IMR-90 (cell line): ENCODE data around the gene TINAGL1. TPM values are rescaled to one million over a fixed set of nuclear protein-coding genes. Genes with fewer than 3 reads are reported as not detected.

Experiments
- ATAC-seq: fragments of 200-7000 bp; cut with Tn5 transposase; 2 replicates; pipeline ENCODE4 v1.9.1; 2020; ENCODE audit warnings: low read depth, mild to moderate bottlenecking, moderate library complexity
- BruUV-seq: library from RNA; stranded (reverse); fragments of 400-500 nt; replicated peaks from 2 replicates; lab custom pipeline; 2021; lab: Mats Ljungman, UMichigan
- CTCF ChIA-PET: fragments of 300-600 bp; formaldehyde crosslinking; extraction: SDS; loops from one replicate; lab custom pipeline; 2021; ENCODE audit warnings: antibody characterized with exemption; lab: Yijun Ruan, JAX
- POLR2A ChIA-PET: fragments of 300-600 bp; sonication (Branson Sonifier 250); formaldehyde crosslinking; loops from one replicate; lab custom pipeline; 2022; ENCODE audit warnings: antibody characterized with exemption; ENCODE audit not compliant: unreplicated experiment; lab: Charles Lee
- DNase-seq: peaks from one replicate; pipeline ENCODE4 v3.0.0; 2013
- H2AFZ ChIP-seq: replicated peaks from 2 replicates; pipeline ENCODE3; 2013; ENCODE audit warnings: low read length, mild to moderate bottlenecking; ENCODE audit not compliant: poor library complexity
- H2AK5ac ChIP-seq: 2 replicates; pipeline ENCODE4 v1.6.1; 2013; ENCODE audit warnings: low read depth, low read length, inconsistent platforms
- H2AK9ac ChIP-seq: replicated peaks from 2 replicates; pipeline ENCODE3; 2013; ENCODE audit warnings: mild to moderate bottlenecking, low read depth, low read length, moderate library complexity; ENCODE audit not compliant: poor library complexity
- H2BK120ac ChIP-seq: 2 replicates; pipeline ENCODE4 v1.6.1; 2013; ENCODE audit warnings: low read depth, low read length, inconsistent platforms
- H2BK15ac ChIP-seq: 3 replicates; pipeline ENCODE4 v1.6.1; 2013; ENCODE audit warnings: low read depth, low read length, inconsistent platforms
- H2BK20ac ChIP-seq: 2 replicates; pipeline ENCODE4 v1.6.1; 2013; ENCODE audit warnings: low read depth, mild to moderate bottlenecking, inconsistent platforms, low read length, moderate library complexity
- H2BK5ac ChIP-seq: 2 replicates; pipeline ENCODE4 v1.6.1; 2013; ENCODE audit warnings: mild to moderate bottlenecking, low read depth, low read length, inconsistent platforms; ENCODE audit not compliant: poor library complexity, severe bottlenecking
- H3K14ac ChIP-seq: replicated peaks from 2 replicates; pipeline ENCODE4 v1.6.1; 2013; ENCODE audit warnings: low read depth, low read length, inconsistent platforms
- H3K18ac ChIP-seq: 2 replicates; pipeline ENCODE4 v1.6.1; 2013; ENCODE audit warnings: low read depth, low read length, control low read depth
- H3K23ac ChIP-seq: 2 replicates; pipeline ENCODE4 v1.6.1; 2013; ENCODE audit warnings: low read depth, low read length, inconsistent platforms
- H3K27ac ChIP-seq: 2 replicates; pipeline ENCODE4 v1.5.1; 2013; ENCODE audit warnings: mild to moderate bottlenecking, control low read depth, low read length; ENCODE audit not compliant: insufficient read depth
- H3K27me3 ChIP-seq: 2 replicates; pipeline ENCODE4 v1.6.1; 2013; ENCODE audit warnings: low read length; ENCODE audit not compliant: control insufficient read depth, insufficient read depth
- H3K36me3 ChIP-seq: 2 replicates; pipeline ENCODE4 v1.6.1; 2013; ENCODE audit warnings: low read length, mixed read lengths; ENCODE audit not compliant: control insufficient read depth, insufficient read depth
- H3K4ac ChIP-seq: 2 replicates; pipeline ENCODE4 v1.6.1; 2013; ENCODE audit warnings: low read depth, low read length, inconsistent platforms
- H3K4me1 ChIP-seq: 2 replicates; pipeline ENCODE4 v1.6.1; 2013; ENCODE audit warnings: low read length, mixed read lengths; ENCODE audit not compliant: control insufficient read depth, insufficient read depth
- H3K4me2 ChIP-seq: 2 replicates; pipeline ENCODE4 v1.6.1; 2013; ENCODE audit warnings: low read depth, mild to moderate bottlenecking, control low read depth, low read length, moderate library complexity
- H3K4me3 ChIP-seq: 2 replicates; pipeline ENCODE4 v1.5.1; 2013; ENCODE audit warnings: low read depth, mild to moderate bottlenecking, control low read depth, low read length, moderate library complexity; ENCODE audit not compliant: insufficient read depth
- H3K56ac ChIP-seq: 2 replicates; pipeline ENCODE4 v1.6.1; 2013; ENCODE audit warnings: low read length, inconsistent platforms; ENCODE audit not compliant: insufficient read depth; ENCODE audit errors: extremely low read depth
- H3K79me1 ChIP-seq, 2 experiments: 2 replicates each; pipeline ENCODE4 v1.6.1; 2013; ENCODE audit warnings: low read length in 2 of 2, inconsistent platforms in 1 of 2, low read depth in 1 of 2
- H3K9ac ChIP-seq: 2 replicates; pipeline ENCODE4 v1.6.1; 2013; ENCODE audit warnings: low read depth, low read length, control low read depth
- H3K9me1 ChIP-seq: 2 replicates; pipeline ENCODE4 v1.6.1; 2013; ENCODE audit warnings: low read length, inconsistent platforms; ENCODE audit not compliant: insufficient read depth
- H3K9me3 ChIP-seq: 2 replicates; pipeline ENCODE4 v1.6.1; 2013; ENCODE audit warnings: low read length; ENCODE audit not compliant: control insufficient read depth, insufficient read depth
- H4K20me1 ChIP-seq: 2 replicates; pipeline ENCODE4 v1.6.1; 2013; ENCODE audit warnings: low read length, inconsistent platforms; ENCODE audit not compliant: insufficient read depth
- H4K5ac ChIP-seq: 2 replicates; pipeline ENCODE4 v1.6.1; 2013; ENCODE audit warnings: mild to moderate bottlenecking, low read depth, low read length, control low read depth
- H4K8ac ChIP-seq, 2 experiments: 2 replicates each; pipeline ENCODE4 v1.6.1; 2013; ENCODE audit warnings: low read depth in 2 of 2, low read length in 2 of 2, control low read depth in 1 of 2, inconsistent platforms in 1 of 2
- H4K91ac ChIP-seq: 2 replicates; pipeline ENCODE4 v1.6.1; 2013; ENCODE audit warnings: low read depth, low read length, inconsistent platforms; ENCODE audit not compliant: insufficient read depth
- BHLHE40 ChIP-seq: fragments of 150-350 bp; IDR thresholded peaks from 2 replicates; pipeline ENCODE4 v1.6.1; 2016; ENCODE audit warnings: mild to moderate bottlenecking, low read depth, low read length
- CEBPB ChIP-seq: IDR thresholded peaks from 2 replicates; pipeline ENCODE4 v1.6.1; 2012; ENCODE audit warnings: low read depth, low read length, improper control_type of control experiment
- CHD1 ChIP-seq: IDR thresholded peaks from 2 replicates; pipeline ENCODE4 v1.6.1; 2012; ENCODE audit warnings: low read depth, low read length, improper control_type of control experiment
- CTCF ChIP-seq: conservative IDR thresholded peaks from 2 replicates; pipeline ENCODE4 v1.5.1; 2012; ENCODE audit warnings: mild to moderate bottlenecking, low read depth, low read length, improper control_type of control experiment
- ELK1 ChIP-seq: fragments of 150-350 bp; IDR thresholded peaks from 2 replicates; pipeline ENCODE4 v1.6.1; 2016; ENCODE audit warnings: low read depth, mild to moderate bottlenecking, low read length, moderate library complexity, borderline replicate concordance
- FOS ChIP-seq: fragments of 150-350 bp; IDR thresholded peaks from 2 replicates; pipeline ENCODE4 v1.6.1; 2016; ENCODE audit warnings: low read depth, low read length
- MAFK ChIP-seq: IDR thresholded peaks from 2 replicates; pipeline ENCODE4 v1.6.1; 2012; ENCODE audit warnings: low read depth, low read length, improper control_type of control experiment
- MAZ ChIP-seq: IDR thresholded peaks from 2 replicates; pipeline ENCODE4 v1.6.1; 2012; ENCODE audit warnings: low read depth, mild to moderate bottlenecking, low read length, improper control_type of control experiment, moderate library complexity, borderline replicate concordance
- NFE2L2 ChIP-seq: fragments of 150-350 bp; IDR thresholded peaks from 2 replicates; pipeline ENCODE4 v1.6.1; 2016; ENCODE audit warnings: low read depth, mild to moderate bottlenecking, low read length
- POLR2A ChIP-seq: IDR thresholded peaks from 2 replicates; pipeline ENCODE4 v1.6.1; 2012; ENCODE audit warnings: mild to moderate bottlenecking, low read depth, low read length
- RAD21 ChIP-seq: IDR thresholded peaks from 2 replicates; pipeline ENCODE4 v1.6.1; 2012; ENCODE audit warnings: low read length, improper control_type of control experiment
- SMC3 ChIP-seq: fragments of 150-350 bp; IDR thresholded peaks from 2 replicates; pipeline ENCODE4 v1.6.1; 2016; ENCODE audit warnings: low read depth, mild to moderate bottlenecking, antibody characterized with exemption, low read length, moderate library complexity
- USF2 ChIP-seq: fragments of 150-350 bp; IDR thresholded peaks from 2 replicates; pipeline ENCODE4 v1.6.1; 2017; ENCODE audit warnings: mild to moderate bottlenecking, antibody characterized with exemption, low read length, low read depth
- WGBS, 2 experiments: methylation state at CpG; one replicate each; pipeline versions ENCODE4 v1.1.5 to v1.1.7; 2013; ENCODE audit warnings: missing lambda C conversion rate in 2 of 2; ENCODE audit not compliant: insufficient read length in 1 of 2; ENCODE audit errors: extremely low coverage in 2 of 2; 5-methylcytosine and 5-hydroxymethylcytosine counted together
- dilution Hi-C: fragments of 300-500 bp; cut with HindIII; formaldehyde crosslinking; loops from one replicate; pipeline ENCODE4 v1.14.3; 2018; ENCODE audit warnings: low sequenced_read_pairs; ENCODE audit not compliant: unreplicated experiment
- in situ Hi-C: fragments of 300-500 bp; cut with MboI; formaldehyde crosslinking; loops from 3 replicates; pipeline ENCODE4 v1.14.3; 2019; ENCODE audit warnings: low sequenced_read_pairs, inconsistent platforms, mixed read lengths
- intact Hi-C: fragments of 100-400 bp; cut with micrococcal nuclease; formaldehyde crosslinking; loops from 2 replicates; pipeline ENCODE4 v1.10.0; 2022
- polyA plus RNA-seq, 3 experiments: library from polyadenylated mRNA; depleted of rRNA; stranded (reverse); fragments of >200 nt; gene quantifications; 2 replicates each; pipeline ENCODE4 v1.2.3, GENCODE V29; 2012; ENCODE audit warnings: low replicate concordance in 1 of 3
- total RNA-seq: library from RNA; depleted of rRNA; stranded (reverse); fragments of >200 nt; gene quantifications from 2 replicates; pipeline ENCODE4 v1.2.3, GENCODE V29; 2012

The TINAGL1 gene
- total and polyA plus RNA-seq, 2 of the 4 experiments (the other 2 are of a cell fraction), result 0.54 to 1.5 TPM

GRCh38 chr1:31571340-31572295 is 4.7 kb upstream of the TINAGL1 start:
- Histone ChIP-seq H3K4ac (peak overlapping the region; percentile 15; the same call in 1 of the 2 replicates), H3K9me3 (no peaks in the 10 kb centered on the region), H2BK15ac (0 out of 3 replicates have a peak overlapping the region, but pooled peaks have one; percentile 14), H3K14ac (no peak overlapping the region), H3K9ac (no peak overlapping the region), H2BK20ac (no peak overlapping the region), H2AK9ac (no peak overlapping the region), H4K5ac (no peak overlapping the region), H3K4me3 (no peak overlapping the region), H4K20me1 (peaks cover 5% of the 10 kb centered on the region), H3K79me1 (no peaks in the 10 kb centered on the region), H3K4me2 (no peak overlapping the region), H2AK5ac (no peak overlapping the region), H3K4me1 (peaks cover 14% of the 10 kb centered on the region), H2AFZ (no peak overlapping the region), H3K18ac (no peak overlapping the region), H3K9me1 (peaks cover 11% of the 10 kb centered on the region), H4K91ac (no peak overlapping the region), H2BK120ac (no peak overlapping the region), H4K8ac (no peak overlapping the region), H3K23ac (no peak overlapping the region), H3K27me3 (no peaks in the 10 kb centered on the region), H3K27ac (no peak overlapping the region), H2BK5ac (no peak overlapping the region), H3K36me3 (no peaks in the 10 kb centered on the region), H3K56ac (no peak overlapping the region)
- CTCF ChIA-PET, result interaction anchor here (0.5 kb wide), 1 partner anchor 66 kb away, joined by 3 read pairs; no protein-coding TSS in a partner anchor
- POLR2A ChIA-PET, result no interaction called here
- in situ Hi-C loops, result no loop called here
- BruUV-seq, result no TSS peak
- ATAC-seq (no peak), DNase-seq (no peak)
- dilution Hi-C loops, result no loop called here
- 89% methylated on average over 4 of the region's 14 CpGs; no CpG with 5 or more reads in 1 of the 2 experiments for WGBS, 2 experiments
- intact Hi-C loops, result no loop called here
- TF ChIP-seq RAD21 (no peak), BHLHE40 (no peak), POLR2A (no peak), ELK1 (no peak), NFE2L2 (no peak), CTCF (no peak), FOS (no peak), USF2 (no peak), CHD1 (no peak), MAZ (no peak), MAFK (no peak), SMC3 (no peak), CEBPB (no peak)
